OCI-M2 (cell line): ENCODE measurements around the gene FKBP8.

Source experiments
- DNase-seq: peaks from one replicate; lab custom pipeline; 2025; ENCODE audit not compliant: unreplicated experiment; lab: John Stamatoyannopoulos, UW

FKBP8 gene

DNA sequence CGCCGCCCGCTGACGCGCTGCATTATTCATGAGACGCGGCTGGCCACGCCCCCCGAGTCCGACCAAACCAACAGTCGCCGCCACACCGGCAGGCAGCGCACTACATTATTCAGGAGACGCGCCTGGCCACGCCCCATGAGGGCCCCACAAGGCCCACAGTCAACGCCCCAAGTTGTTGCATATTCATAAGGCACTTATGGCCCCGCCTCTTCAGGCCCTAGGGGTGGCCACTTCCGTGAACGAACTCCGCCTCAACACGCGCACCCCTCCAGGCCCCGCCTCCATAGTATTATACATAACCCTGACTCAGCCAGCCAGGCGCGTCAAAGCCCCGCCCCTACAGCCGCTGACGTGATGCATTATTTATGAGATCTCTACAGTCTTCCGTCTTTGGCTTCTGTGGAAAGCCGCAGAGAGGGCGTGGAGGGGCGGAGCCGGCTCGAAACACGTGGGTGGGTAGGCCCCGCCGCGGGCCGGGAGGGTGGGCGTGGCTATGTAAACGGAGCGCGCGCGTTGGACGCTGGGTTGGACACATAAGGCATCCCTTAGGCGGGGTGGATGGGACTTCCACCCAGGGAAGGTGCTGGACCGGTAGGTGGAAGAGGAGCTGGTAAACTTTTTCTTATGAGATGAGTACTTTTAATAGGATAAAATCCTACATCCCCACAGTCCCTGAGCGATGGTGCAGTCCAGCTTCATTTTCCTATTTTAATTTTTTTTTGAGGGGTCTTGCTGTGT is 21.1 kb downstream of the FKBP8 start:
- peak; percentile 96 for DNase-seq

DNA sequence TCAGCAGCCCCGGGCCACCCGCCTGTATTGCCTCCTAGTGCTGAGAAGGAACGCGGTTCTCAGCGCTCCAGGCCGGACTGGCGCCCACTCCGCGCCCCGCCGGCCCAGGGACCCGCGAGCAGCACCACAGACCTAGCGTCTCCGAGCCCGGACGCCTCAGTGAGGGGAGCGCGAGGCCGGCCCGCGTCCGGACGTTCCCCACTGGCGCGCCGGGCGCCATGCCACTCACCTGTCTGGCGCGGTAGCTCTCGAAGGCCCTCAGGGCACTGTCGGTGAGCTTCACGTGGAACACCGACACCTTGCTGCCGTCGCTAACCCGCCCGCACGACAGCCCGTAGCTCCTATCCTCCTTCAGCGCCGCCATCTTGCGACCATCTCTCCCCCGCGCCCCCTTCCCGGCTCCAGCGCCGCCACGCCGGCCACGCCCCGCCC is 21.7 kb downstream of the FKBP8 start, which contains the start of gene ELL:
ELL (minus strand) TSS at position 379 of the 432 bp plus-strand sequence; CDS start at position 364, 15 bp downstream.
- no peak for DNase-seq

DNA sequence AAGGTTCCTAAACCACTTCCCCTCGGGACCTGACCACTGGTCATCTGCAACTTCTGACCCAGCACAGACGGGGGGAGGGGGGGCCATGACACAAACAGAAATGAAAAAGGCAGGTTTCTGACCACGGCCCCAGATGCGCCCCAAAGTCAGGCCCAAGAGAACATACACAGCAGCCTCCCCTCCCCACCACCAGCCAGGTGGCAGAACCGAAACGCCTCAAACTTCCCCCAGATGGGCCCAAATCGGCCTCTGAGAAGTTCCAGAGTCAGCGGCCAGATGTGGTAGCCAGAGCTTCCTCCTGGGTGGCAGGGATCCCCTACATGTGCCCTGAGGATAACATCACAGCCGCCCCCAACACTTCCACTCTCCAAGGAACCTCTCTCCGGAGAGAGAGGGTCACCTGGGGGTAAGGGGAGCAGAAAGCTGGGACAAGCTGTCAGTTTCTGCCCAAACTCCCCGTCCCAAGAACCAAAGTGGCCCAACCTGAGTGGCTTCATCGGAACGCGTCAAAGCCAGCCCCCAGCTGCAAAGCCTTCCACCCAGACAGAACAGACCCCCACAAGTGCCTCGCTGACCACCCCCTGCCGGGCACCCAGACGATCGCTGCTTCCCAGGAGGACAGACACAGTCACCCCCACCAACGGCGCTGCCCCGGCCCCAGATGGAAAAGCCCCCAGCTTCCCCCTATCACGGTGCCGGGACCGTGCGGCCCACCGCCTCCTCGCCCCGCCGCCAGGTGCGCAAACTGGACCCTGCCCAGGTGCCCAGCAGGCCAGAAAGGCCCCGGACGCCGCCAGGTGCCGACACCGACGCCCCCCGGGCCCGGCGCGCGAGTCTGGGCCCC is 22.3 kb downstream of the FKBP8 start:
- no peak for DNase-seq

DNA sequence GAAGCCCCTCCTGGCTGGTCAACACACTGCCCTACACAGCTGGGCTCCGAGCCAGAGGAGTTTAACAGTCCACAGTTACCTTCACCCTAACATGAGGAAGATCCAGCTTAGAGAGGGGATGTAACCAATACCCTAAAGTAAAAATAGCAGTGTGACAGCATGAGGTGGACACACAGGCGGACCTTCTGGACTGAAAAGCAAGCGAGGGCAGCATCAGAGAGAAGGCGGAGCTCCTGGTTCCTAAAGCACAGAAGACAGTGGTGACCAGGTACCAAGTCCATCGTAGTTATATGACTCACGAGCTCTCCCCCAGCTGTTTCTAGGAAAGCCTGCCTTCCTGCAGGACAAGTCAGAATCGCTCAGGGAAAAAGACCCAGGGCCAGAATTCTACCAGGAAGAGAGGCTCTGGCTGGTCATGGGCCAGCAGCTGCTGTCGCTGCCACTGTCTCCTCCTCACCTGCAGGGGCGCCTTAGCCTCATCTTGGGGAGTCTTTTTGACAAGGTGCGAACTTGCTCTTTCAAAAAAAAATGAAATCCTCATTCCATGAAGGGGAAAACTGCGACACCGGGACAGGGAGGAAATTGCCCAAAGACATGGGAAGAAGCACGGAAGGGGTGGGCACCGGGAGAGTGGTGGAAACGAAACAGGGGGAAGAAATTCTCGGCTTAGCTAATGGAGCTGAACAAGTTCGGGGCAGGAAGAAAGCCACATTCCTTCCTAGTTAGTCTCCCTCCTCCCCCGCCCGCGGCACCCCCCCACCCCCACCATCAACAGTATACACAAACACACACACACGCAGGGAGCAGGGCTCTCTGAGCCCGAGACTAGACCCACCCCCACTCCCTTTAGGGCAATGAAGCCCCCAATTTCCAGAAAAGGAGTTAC is 23.2 kb downstream of the FKBP8 start:
- DNase-seq = no peak

DNA sequence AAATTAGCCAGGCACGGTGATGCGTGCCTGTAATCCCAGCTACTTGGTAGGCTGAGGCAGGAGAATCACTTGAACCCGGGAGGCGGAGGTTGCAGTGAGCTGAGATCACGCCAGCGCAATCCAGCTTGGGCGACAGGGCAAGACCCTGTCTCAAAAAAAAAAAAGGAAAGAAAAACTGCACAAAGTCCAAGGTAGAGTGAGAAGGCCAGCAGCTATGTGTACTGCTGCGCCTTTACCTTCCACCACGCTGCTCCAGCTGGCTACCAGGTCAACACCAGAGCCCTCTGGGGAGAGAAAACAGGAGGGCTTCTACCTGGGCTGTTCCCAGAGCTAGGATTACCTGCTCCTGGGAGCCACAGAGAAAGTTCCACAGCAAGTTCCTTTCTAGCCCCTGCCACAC is 24.7 kb downstream of the FKBP8 start:
- no peak for DNase-seq

DNA sequence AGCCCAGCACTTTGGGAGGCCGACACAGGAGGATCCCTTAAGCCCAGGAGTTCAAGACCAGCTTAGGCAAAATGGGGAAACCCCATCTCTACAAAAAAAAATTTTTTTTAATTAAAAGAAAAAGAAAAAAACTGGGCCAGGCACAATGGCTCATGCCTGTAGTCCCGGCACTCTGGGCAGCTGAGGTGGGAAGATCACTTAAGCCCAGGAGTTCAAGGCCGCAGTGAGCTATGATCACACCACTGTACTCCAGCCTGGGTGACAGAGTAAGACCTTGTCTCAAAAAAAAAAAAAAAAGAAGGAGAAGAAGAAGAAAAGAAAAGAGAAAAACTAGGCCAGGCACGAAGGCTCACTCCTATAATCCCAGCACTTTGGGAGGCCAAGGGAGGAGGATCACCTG is 25.8 kb downstream of the FKBP8 start:
- DNase-seq = no peak

DNA sequence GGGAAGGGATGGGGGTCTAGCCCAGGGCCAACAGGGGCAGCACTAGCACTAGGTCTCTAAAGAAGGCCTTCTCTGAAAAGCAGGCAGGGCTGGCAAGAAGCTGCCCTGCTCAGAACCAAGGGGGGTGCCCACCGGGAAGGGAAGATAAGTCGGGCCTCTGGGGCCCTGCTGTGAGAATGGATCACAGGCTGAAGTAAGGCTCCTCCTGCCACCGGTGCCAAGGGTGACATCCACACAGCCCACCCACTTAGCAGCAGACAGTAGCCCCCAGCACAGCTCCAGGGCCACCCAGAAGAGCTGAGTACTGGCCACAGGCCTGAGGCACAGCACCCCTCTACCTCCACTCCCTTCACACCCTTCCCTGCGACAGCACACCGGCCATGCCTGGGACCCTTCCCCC is 27.4 kb downstream of the FKBP8 start:
- no peak for DNase-seq

DNA sequence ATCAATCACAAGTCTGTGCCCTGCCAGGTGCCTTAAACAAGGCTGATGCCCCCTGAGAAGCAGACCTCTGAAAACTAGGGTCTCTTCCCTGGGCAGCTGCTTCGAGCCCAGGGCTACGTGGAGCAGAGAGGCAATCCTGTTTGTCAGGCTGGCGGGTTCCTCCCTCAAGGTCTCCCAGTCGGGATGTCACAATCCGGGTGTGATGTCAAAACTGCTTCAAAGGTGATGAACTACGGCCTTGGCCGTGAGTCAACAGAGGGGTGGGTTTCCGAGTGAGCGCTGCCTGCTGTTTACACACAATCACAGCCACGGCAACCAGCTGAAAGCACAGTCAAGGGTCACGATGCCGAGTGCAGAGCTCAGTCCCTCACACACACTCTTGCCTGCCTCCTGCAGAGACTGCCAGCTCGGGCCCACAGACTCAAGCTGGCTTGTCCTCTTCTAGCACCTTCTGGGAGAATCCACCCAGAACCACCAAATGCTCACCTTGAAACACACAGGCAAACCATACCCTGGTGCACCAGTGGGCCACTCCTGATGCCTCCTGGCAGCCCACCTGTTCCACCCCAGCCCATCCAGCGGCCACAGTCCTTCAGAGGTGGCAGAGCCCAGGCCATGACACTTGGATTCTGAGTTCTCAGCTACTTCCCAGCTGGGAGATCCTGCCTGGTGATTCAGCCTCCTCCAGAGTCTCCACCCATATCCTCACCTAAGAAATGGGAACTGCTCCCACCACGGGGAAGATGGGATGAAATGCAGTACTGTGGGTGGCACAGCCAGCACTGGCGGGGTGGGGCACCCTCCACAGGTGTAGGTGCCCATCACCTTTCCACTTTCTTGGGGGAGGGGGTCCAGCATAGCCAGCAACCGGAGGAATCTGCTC is 28.3 kb downstream of the FKBP8 start:
- DNase-seq = no peak

DNA sequence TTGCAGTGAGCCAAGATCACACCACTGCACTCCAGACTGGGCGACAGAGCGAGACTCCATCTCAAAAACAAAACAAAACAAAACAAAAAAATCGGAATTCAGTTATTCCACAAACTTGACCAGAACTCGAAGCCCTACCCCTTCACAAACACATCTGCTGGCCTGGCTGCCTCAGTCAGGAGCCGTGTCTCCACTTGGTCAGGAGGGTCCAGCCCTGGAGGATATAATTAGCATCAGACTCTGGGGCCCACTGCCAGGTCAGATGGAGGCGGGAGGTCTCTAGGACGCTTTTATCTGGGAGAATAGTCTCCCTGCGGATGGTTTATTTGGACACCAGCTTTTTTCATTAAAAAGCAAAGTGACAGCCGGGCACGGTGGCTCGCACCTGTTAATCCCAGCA is 29.5 kb downstream of the FKBP8 start:
- no peak for DNase-seq

DNA sequence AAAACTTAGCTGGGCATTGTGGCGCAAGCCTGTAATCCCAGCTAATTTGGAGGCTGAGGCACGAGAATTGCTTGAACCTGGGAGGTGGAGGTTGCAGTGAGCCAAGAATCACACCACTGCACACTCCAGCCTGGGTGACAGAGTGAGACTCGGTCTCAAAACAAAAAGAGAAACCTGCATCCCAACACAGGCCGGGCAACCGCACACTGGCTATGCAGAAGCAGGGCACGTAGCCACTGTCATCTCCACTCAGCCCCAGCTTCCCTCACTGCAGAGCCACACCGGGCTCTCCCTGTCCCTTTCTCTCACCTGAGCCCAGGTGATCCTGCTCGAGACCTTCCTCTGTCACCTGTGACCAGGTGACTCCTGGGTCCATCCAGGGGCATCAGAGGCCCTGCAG is 33.2 kb downstream of the FKBP8 start:
- DNase-seq = no peak

DNA sequence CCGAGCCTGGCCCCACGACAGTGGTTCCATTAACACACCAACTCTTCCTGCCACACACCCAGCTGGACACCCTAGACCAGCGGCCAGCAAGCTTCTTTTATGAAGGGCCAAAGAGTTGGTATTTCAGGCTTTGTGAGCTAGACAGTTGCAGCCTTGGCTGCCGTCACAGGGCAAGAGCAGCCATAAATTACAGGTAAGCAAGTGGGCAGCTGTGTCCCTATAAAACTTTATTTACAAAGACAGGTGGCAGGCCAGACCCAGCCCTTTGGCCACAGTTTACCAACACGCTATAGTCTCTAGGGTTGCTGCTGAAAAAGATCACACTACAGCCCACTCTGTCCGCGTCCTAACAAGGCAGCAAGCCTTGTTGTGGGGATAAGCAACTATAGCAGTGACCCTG is 34.8 kb downstream of the FKBP8 start:
- no peak for DNase-seq

DNA sequence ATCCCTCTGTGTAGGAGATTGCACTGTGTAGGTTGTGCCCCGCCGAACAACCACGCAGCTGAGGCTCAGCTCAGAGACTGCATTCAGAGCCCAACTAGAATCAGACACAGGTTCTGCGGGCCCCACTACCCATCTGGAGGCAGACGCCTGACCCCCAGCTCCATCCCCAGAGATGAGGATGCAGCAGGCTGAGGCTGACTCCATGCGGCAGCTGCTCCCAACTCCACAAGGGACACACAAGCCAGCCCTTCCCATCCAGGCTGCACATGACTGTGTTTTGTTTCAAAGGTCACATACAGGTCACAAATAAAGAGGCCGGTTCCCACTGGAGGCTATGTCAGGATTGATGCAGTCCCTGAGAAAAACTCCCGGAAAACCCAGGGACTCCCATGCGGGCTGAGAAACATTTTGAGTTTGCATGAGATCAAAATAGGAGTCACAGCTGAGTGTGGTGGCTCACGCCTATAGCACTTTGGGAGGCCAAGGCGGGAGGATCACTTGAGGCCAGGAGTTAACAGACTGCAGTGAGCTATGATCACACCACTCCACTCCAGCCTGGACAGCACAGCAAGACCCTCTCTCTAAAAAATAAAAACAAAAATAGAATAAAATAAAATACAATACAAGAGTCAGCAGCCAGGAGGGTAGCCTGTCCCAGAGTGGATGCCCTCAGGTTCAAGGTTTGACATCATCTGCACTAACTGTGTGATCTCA is 35.5 kb downstream of the FKBP8 start:
- no peak for DNase-seq

DNA sequence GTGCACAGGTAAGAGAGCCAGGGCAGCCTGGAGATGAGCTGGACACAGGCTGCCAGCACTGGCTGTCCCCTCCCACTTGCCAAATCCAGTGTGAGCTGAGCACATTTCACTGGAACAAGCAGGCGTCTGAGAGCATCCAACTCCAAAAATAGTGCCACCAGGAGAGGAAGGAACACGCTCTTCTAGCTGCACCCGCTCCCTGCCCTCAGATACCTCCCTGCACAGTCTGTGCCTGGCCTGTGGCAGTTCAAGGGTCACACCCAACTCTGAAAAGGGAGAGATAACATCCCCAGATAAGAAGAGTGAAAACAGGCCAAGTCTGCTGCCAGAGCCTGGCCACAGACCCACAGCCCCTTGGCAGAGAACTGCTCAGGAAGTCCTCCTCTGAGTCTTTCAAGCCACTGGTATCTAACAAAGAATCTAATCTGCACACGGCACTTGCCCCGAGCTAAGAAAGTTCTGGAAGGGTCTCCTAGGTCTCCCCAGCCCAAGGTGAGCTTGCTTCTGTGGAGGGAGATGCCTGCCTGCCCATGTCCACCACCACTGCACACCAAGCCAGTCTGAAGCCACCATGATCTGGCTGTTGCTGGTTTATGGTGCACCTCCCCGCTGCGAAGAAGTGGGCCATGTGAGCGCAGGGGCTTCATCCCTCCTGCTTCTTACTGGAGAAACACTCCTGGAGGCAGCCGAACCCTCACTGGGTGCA is 36.2 kb downstream of the FKBP8 start:
- no peak for DNase-seq

DNA sequence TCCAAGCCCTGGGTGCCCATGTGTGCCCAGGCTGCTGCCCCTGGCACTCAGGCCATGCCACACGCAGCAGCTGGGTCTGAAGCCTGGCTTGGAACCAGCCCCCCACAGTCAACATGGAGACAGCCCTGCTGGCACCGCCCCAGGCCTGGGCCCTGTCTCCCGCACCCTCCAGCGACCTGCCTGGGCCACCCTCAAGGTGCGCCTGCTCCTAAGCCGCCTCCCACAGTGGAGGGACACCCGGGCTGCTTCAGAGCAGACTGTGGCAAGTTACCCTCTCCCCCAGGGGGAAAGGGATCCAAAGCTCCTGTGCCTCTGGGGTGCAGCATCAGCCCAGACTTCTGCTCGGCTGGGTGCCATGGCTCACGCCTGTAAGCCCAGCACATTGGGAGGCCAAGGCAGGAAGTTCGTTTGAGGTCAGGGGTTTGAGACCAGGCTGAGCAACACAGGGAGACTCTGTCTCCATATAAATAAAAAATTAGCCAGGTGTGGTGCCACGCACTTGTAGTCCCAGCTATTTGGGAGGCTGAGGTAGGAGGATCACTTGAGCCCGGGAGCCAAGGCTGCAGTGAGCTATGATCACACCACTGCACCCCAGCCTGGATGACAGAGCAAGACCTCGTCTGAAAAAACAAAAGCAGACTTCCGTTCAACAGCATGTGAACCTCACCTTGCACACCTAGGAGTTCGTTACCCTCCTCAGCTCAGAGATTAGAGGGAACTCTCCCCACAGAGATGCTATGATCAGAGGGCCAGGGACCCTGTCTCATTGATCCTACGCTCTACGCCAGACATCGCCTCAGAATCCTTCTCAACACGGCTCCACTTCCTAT is 37.1 kb downstream of the FKBP8 start:
- DNase-seq = no peak

DNA sequence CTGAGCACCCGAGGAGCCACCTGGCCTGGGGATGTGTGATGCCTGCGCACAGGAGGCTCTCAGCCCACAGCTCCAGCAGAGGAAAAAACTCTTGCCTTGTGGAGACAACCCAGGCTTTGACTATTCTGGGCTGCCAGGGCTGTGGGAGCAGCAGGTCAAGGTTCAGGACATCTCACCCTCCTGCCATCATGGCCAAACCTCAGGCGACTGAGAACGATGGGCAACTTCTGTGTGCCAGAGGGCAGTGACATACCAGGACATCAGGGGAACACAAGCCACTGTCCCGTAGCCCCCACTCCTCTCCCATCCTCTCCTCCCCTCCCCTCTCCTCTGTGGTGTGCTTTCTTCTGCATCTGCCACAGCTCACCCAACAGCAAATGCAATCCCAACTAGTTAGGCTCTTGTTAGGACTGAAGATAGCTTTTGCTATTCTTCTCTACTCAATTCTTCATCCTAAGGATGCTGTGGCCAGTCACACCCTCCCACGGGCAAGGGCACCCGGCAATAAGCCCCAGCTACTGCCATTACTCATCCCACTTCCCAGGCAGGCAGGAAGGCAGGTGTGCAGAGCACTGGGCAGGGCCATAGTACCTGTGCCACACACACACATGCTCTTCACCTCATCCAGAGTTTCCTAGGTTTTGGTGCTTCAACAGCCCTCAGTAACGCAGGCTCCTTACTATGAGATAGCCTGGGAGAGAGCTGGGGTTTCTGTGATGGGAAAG is 38.3 kb downstream of the FKBP8 start:
- no peak for DNase-seq

DNA sequence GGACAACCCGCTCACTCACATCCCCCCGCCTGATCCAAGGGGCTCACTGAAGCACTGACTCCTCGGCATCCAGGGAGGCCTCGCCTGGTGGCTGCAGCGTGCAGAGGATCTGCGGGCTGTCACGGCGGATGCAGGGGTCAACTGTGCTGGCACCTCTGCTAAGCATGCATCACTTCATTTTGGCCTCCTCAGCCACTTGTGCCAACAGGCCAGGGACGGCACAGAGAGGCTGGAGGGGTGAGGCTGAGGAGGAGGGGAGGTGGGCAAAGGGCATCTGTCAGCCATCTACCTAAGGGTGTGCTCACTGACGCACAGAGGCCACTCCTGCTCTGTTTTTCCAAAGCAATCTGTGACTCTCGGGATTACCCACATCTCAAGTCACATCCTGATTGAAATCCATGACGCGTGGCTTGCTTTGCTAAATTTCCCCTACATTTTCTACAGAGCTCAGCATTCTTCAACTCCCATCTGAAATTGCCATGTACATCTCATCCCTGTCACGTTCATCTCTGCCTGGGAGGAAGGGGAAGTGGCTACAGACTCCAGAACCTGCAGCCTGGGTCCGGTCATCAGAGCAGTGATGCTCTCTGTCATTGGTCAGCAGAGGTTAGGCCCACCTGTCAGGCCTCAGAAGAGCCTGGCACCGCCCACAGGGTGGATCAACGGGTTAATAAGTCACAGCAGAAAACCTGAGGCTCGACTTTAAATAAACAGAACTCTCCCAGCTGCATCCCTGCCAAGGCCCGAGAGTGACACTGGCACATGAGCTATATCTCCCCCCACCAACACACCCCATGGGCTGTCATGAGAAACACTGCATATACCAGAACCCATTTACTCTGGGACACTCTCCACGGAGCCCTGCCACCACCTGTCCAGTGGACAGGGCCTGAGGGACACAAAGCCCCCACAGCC is 39.1 kb downstream of the FKBP8 start:
- DNase-seq = no peak
